GM21381 (cell line): ENCODE data around the gene PARD6G.
"Not testable (repeated sequence)": the region's sequence is repeated elsewhere in the genome, so short reads cannot be mapped to it uniquely, and the experiment has no call there.

Experiments
- ATAC-seq: cut with Tn5 transposase; IDR thresholded peaks from one replicate; pipeline ENCODE4 v1.9.1; 2021; ENCODE audit warnings: mild to moderate bottlenecking, moderate library complexity; ENCODE audit not compliant: unreplicated experiment

Gene PARD6G

GRCh38 chr18:80175451-80176204 lies 71.7 kb downstream of the PARD6G start:
- no peak for ATAC-seq

DNA sequence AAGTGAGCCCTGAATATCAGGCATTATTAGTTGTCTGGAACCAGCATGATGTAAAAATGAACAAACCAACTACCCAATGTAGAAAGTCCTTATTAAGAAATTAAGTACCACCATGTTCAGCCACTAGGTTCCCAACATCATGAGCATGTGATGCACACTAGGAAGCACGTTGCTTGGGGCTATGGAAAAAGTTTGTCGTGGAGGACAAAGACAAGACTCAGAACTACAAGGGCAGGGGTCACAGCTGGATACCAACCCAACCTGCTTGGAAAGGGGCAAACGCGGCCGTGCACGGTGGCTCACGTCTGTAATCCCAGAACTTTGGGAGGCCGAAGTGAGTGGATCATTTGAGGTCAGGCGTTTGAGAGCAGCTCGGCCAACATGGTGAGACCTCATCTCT lies 74.3 kb downstream of the PARD6G start:
- ATAC-seq, result no peak

DNA sequence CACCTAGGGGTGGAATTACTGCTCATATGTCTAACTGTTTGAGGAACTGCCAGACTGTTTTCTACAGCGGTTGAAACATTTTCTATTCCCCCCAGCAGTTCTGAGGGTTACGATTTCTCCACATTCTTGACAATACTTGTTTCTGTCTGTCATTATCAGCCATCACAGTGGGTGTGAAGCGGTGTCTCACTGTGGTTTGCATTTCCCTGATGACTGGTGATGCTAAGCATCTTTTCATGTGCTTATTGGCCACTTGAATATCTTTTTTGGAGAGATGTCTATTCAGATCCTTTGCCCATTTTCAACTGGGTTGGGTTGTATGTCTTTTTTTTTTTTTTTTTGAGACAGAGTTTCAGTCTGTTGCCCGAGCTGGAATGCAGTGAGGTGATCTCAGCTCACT lies 75.3 kb downstream of the PARD6G start:
- no peak for ATAC-seq

GRCh38 chr18:80171054-80171872 lies 76.1 kb downstream of the PARD6G start:
- ATAC-seq, result no peak

GRCh38 chr18:80170395-80171053 lies 76.8 kb downstream of the PARD6G start:
- ATAC-seq, result no peak

- no peak for ATAC-seq
Observed at GRCh38 chr18:80169607-80170006, 77.7 kb downstream of the PARD6G start.

- ATAC-seq, result no peak
Observed at GRCh38 chr18:80168982-80169381, 78.3 kb downstream of the PARD6G start.

- no peak for ATAC-seq
Observed at GRCh38 chr18:80168346-80168745, 79.0 kb downstream of the PARD6G start.

DNA sequence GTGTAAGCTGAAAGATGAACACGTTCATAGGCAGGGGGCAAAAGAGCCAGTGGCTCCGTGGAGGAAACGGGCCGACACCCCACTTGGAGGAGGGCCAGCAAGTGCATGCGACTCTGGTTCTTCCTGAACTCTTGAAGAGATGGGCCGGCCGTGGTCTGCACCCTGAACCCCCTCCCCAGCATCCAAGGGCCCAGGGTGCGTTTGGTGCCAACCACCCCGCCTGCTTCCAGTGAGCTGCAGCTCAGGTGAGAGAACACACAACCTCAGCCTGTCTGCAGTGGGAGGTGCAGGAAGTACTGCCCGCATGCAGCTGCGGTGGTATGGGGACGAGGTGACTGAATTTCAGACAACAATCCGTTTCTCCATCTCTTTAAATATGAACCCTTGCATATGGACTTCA lies 79.4 kb downstream of the PARD6G start:
- ATAC-seq, result no peak

- no peak for ATAC-seq
Observed at GRCh38 chr18:80167331-80167730, 80.0 kb downstream of the PARD6G start.

DNA sequence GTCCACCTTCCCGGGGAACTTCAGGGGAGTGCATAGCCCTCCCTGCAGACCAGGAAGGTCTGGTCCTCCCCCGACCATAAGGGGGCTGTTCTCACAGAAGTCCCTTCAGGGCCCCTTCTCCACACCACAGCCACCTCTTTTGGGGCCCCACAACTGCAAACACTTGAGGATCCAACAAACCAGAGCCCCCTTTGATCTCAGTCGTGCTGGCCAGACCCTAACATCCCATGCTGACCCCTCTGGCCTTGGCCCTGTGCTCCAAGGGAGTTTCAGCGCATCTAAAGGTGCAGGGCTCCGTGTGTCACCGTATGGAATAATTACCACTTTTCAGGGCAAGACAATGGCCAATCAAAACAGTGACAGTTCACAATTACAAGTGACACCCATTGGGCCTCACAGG lies 80.6 kb downstream of the PARD6G start:
- no peak for ATAC-seq

GRCh38 chr18:80166240-80166639 lies 81.1 kb downstream of the PARD6G start:
- ATAC-seq, result no peak

DNA sequence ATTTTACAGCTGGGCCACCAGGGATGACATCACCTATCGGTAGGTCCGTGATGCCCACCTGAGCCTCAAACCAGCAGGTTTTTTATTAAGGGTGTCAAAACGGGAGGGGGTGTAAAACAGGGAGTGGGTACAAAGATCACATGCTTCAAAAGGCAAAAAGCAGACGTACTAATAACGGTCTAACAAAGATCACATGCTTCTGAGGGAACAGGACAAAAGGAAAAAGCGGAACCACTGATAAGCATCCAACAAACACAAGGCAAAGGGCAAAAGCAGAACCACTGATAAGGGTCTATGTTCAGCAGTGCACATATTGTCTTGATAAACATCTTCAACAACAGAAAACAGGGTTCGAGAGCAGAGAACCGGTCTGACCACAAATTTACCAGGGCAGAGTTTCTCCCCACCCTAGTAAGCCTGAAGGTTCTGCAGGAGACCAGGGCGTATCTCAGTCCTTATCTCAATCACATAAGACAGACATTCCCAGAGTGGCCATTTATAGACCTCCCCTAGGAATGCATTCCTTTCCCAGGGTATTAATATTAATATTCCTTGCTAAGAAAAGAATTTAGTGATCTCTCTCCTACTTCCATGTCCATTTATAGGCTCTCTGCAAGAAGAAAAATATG lies 82.5 kb downstream of the PARD6G start:
- not testable (repeated sequence) for ATAC-seq

DNA sequence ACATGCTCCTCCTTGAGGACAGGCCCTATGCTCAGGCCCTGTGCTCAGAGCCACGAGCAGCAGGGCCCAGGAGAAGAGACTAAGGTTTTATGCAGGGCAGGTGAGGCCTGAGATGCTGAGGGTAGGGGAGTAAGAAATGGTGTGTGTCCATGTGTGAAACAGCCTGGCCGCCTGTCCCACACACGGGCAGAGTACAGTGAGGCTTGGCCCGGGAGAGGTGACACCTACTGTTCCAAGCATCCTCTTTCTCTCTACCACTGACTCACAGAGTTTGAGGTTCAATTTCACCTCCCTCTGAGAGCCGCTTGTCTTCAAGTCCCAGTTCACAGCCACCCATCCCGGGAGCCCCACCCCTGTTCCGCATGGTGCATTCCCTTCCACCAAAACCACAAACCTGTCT lies 84.1 kb downstream of the PARD6G start:
- ATAC-seq, result no peak

DNA sequence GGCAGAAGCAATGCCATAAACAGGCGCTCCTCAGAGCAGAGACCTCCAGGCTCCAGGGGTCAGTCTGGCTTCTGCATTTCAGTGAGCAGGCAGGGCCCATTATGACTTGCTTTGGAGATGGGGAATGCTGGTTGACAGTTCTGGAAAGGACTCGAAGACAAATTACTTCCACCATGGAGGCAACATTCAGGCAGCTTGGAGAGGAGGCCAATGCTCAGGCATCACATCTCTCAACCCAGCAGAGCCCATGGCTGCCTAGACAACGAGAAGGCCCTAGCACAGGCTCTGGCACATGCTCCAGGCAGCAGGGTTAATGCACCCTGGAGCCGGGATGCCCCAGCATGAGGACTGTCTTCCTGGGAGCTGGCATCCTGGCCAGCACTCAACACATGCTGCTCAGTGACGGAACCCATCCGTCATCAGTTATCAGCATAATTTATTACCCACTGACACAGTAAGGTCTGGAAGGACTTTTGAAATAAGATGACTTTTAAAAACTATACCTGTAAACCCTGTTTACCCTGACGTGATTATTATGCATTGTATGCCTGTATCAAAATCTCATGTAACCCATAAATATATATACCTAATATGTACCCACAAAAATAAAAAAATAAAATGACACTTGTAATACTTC lies 85.4 kb downstream of the PARD6G start:
- ATAC-seq, result no peak

GRCh38 chr18:80159713-80160636 lies 87.3 kb downstream of the PARD6G start:
- no peak for ATAC-seq

DNA sequence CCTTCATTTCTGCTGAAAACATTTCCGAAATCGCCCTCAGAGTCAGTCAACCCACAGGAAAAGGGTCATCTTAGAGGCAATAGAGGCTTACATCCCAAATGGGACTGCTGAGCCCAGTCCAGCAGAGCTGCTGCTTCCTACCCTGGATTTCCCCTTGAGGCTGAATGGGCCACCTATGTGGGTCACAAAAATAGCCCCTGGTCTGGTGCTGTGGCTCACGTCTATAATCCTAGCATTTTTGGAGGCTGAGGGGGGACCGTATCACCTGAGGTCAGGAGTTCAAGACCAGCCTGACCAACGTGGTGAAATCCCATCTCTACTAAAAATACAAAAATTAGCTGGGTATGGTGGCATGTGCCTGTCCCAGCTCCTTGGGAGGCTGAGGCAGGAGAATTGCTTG lies 88.9 kb downstream of the PARD6G start:
- ATAC-seq, result no peak

- ATAC-seq, result no peak
Observed at GRCh38 chr18:80157708-80158343, 89.5 kb downstream of the PARD6G start.

DNA sequence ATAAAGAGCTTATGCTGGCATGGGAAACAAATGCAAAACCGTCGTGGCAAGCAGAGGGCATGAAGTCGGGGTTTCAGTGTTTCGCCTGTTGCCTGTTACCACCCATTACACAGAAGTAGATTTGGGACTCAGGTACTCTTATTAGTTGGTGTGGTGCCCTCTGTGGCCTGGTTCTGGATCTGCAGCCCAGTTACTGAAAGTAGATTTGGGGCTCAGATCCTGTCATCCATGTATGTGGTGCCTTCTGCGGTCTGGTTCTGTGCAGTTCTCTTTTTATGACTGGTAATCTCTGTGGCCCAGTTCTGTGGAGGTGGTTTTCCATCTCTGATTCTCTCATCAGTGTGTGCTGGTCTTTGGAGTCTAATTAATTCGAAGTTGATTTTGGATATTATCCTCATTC lies 93.0 kb downstream of the PARD6G start:
- peak; percentile 63 for ATAC-seq
